Putamen (tissue), 1 donor: ENCODE results near the gene PIP5K1B.

Experiments
- DNase-seq: peaks from one replicate; pipeline ENCODE4 v3.0.0-alpha.2; 2016; ENCODE audit warnings: low spot score

PIP5K1B gene

GRCh38 chr9:68775003-68775730 is 70.1 kb downstream of the PIP5K1B start:
- DNase-seq = no peak

GRCh38 chr9:68777070-68777763 is 72.2 kb downstream of the PIP5K1B start:
- DNase-seq = no peak

GRCh38 chr9:68778635-68779034 is 73.6 kb downstream of the PIP5K1B start:
- DNase-seq = no peak

- peak; percentile 92 for DNase-seq
Measured at GRCh38 chr9:68779558-68780379, 74.7 kb downstream of the PIP5K1B start.

- no peak for DNase-seq
Measured at GRCh38 chr9:68780380-68780712, 75.3 kb downstream of the PIP5K1B start.

GRCh38 chr9:68780720-68781119 is 75.7 kb downstream of the PIP5K1B start:
- DNase-seq = no peak

- DNase-seq = no peak
Measured at GRCh38 chr9:68781928-68782327, 76.9 kb downstream of the PIP5K1B start.

GRCh38 chr9:68782546-68782945 is 77.5 kb downstream of the PIP5K1B start:
- DNase-seq = no peak

- no peak for DNase-seq
Measured at GRCh38 chr9:68785965-68786364, 80.9 kb downstream of the PIP5K1B start.

- no peak for DNase-seq
Measured at GRCh38 chr9:68791169-68791568, 86.1 kb downstream of the PIP5K1B start.

- DNase-seq = no peak
Measured at GRCh38 chr9:68793605-68794343, 88.7 kb downstream of the PIP5K1B start.

- DNase-seq = no peak
Measured at GRCh38 chr9:68794898-68795297, 89.9 kb downstream of the PIP5K1B start.

GRCh38 chr9:68795411-68795810 is 90.4 kb downstream of the PIP5K1B start:
- no peak for DNase-seq

- DNase-seq = no peak
Measured at GRCh38 chr9:68797116-68797515, 92.1 kb downstream of the PIP5K1B start.

- DNase-seq = no peak
Measured at GRCh38 chr9:68798423-68798822, 93.4 kb downstream of the PIP5K1B start.

GRCh38 chr9:68800836-68801235 is 95.8 kb downstream of the PIP5K1B start:
- no peak for DNase-seq

- DNase-seq = no peak
Measured at GRCh38 chr9:68802525-68803015, 97.5 kb downstream of the PIP5K1B start.

GRCh38 chr9:68804911-68805889 is 100.2 kb downstream of the PIP5K1B start:
- DNase-seq = no peak

GRCh38 chr9:68805890-68806517 is 101.0 kb downstream of the PIP5K1B start:
- no peak for DNase-seq

GRCh38 chr9:68808338-68808890 is 103.4 kb downstream of the PIP5K1B start:
- no peak for DNase-seq
